Cardiac muscle cell (in vitro differentiated cells and primary cell): Measurements from ENCODE around the gene MAP2K7. TPM values are rescaled to one million over a fixed set of nuclear protein-coding genes. Genes with fewer than 3 reads are reported as not detected.

ENCODE experiments used
- DNase-seq, 2 donors: peaks; one replicate each; pipeline versions ENCODE4 v3.0.0 to v3.0.0-alpha.2; 2010 to 2017; ENCODE audit warnings: low read depth in 1 of 2, low spot score in 1 of 2
- H3K27ac ChIP-seq: fragments of 200-600 bp; sonication (generic); 2 replicates; pipeline ENCODE4 v1.5.1; 2016
- H3K27me3 ChIP-seq: fragments of 200-600 bp; sonication (generic); 2 replicates; pipeline ENCODE4 v1.6.0; 2016; ENCODE audit warnings: control low read depth
- H3K36me3 ChIP-seq: fragments of 200-600 bp; sonication (generic); 2 replicates; pipeline ENCODE4 v1.5.1; 2016; ENCODE audit warnings: control low read depth
- H3K4me1 ChIP-seq: fragments of 200-600 bp; sonication (generic); 2 replicates; pipeline ENCODE4 v1.8.1; 2017; ENCODE audit warnings: low read depth, mild to moderate bottlenecking, mixed run types
- H3K4me3 ChIP-seq: fragments of 200-600 bp; sonication (generic); 2 replicates; pipeline ENCODE4 v1.5.1; 2016; ENCODE audit warnings: mild to moderate bottlenecking
- H3K9me3 ChIP-seq: fragments of 200-600 bp; sonication (generic); 2 replicates; pipeline ENCODE4 v1.5.1; 2017; ENCODE audit warnings: low read depth, mild to moderate bottlenecking, control low read depth
- polyA plus RNA-seq: library from polyadenylated mRNA; unstranded; fragments of >200 nt; fragmentation: Nextera tagmentation; extraction: Ambion mirVana; gene quantifications from 2 replicates; pipeline ENCODE4 v1.2.1, GENCODE V29; 2016
- total RNA-seq: library from RNA; depleted of rRNA; stranded (reverse); fragments of >200 nt; gene quantifications from 2 replicates; pipeline ENCODE4 v1.2.3, GENCODE V29; 2016
- TF ChIP-seq, protein P1 (sequence below): IDR thresholded peaks from 2 replicates; pipeline ENCODE4 v1.5.1; 2012; ENCODE audit warnings: low read depth, mild to moderate bottlenecking, low read length

Gene MAP2K7
- total and polyA plus RNA-seq, 2 experiments from 2014 or later, result 12.4 to 24.1 TPM

DNA sequence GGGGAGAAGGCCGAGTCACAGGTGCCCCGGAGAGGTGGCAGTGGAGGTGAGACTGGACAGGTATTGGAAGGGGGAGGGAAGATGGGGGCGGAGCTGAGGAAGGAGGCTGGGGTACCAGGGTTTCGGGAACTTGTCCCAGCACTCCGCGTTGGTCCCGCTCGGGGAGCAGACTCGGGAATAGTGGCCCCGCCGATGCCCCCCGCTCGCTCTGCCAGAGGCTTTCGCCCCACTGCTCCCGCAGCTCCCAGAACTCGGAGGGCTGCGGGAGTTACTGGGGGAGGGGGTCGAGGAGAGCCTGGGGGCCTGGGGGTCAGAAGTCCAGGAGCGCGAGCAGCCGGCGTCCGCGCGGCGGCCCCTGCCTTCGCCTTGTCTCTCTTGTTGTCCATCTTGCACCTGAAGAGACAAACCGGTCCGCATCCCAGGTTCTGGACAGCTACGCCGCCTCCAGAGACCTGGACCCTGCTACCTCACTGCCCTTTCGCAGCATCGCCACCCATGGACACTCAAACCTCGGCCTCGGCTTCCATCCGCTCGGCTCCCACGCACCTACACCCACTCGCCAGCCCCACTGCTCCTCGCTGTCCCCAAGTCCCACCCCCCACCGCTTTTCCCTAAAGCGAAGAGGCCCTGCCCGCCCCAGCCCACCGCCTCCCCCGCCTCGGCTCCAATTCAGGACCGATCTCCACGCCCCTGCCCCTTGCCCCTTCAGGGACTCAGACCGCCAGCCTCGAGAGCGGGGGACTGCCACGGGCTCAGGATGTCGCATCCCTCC, 30.2 kb upstream of the MAP2K7 start:
- Histone ChIP-seq H3K27me3 (peaks cover 17% of the 10 kb centered on the region), H3K4me3 (peak overlapping the region; percentile 49), H3K4me1 (peaks cover 4% of the 10 kb centered on the region), H3K27ac (no peak overlapping the region), H3K36me3 (no peaks in the 10 kb centered on the region), H3K9me3 (no peaks in the 10 kb centered on the region)
- TF ChIP-seq, protein P1, sequence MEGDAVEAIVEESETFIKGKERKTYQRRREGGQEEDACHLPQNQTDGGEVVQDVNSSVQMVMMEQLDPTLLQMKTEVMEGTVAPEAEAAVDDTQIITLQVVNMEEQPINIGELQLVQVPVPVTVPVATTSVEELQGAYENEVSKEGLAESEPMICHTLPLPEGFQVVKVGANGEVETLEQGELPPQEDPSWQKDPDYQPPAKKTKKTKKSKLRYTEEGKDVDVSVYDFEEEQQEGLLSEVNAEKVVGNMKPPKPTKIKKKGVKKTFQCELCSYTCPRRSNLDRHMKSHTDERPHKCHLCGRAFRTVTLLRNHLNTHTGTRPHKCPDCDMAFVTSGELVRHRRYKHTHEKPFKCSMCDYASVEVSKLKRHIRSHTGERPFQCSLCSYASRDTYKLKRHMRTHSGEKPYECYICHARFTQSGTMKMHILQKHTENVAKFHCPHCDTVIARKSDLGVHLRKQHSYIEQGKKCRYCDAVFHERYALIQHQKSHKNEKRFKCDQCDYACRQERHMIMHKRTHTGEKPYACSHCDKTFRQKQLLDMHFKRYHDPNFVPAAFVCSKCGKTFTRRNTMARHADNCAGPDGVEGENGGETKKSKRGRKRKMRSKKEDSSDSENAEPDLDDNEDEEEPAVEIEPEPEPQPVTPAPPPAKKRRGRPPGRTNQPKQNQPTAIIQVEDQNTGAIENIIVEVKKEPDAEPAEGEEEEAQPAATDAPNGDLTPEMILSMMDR, result no peak
- DNase-seq, result peak in 1 of 2 donors; percentile 45

DNA sequence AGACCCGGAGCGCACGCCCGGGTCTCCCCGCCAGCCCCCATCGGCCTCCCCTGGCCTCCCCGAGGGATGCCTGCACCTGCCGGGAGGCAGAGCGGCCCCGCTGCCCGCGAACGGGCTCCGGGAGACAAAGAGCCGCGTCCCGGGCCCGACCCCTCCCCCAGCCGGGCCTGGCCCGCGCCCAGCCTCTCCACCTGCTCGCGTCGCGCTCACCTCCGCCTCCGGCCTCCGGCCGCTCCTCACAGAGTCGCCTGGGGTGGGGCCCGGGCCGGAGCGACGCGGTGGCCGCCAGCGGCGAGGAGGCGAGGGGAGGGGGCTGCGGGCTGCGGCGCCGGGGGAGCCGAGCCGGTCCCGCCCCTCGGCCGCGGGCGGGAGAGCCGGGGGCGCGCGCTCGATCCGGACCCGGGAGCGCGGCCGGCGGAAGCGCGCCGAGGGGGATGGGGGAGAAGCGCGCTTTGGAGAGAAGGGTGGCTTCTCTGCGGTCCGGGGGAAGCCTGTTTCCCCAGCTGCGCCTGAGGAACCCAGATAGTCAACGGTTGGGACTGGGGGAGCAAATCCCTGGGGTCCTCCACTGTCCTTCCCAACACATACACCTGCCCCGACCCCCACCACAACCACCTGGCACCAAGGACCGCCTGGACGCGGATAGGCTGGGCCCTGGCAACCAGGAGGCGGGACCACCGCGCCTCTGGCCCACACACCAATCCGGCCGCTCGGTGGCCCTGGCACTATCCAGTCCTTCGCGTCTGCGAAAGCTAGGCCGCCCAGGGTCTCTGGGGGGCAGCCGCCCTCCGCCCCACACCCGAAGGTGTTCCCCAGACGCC, 29.4 kb upstream of the MAP2K7 start, which contains the start of gene PRR36:
Gene PRR36, minus strand, starts transcription at position 315 of the 821 bp plus-strand sequence. CDS start 701 bp downstream, outside the sequence.
- Histone ChIP-seq H3K4me1 (peaks cover 3% of the 10 kb centered on the region), H3K4me3 (peak within 1 kb of the TSS; percentile 49), H3K36me3 (no peaks in the 10 kb centered on the region), H3K9me3 (no peaks in the 10 kb centered on the region), H3K27ac (no peak within 1 kb of the TSS), H3K27me3 (peaks cover 17% of the 10 kb centered on the region)
- TF ChIP-seq, protein P1, result no peak
- peak in 1 of 2 donors; percentile 90 for DNase-seq

DNA sequence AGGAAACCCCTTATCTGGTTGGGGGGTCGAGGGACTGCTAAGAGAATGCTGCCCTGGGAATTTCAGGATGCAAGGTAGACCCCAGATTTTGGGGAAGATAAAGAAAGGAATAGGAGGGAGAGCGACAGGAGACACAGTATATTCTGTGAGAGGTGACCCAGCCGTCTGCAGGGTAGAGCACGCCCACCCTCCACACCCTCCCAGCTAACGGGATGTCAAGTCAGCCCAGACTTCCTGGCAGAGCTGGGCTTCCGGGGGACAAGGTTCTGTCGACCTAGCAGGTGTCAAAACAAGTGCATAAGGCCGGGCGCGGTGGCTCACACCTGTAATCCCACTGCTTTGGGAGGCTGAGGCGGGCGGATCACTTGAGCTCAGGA, 28.8 kb upstream of the MAP2K7 start:
- peaks cover 17% of the 10 kb centered on the region for H3K27me3 ChIP-seq
- no peaks in the 10 kb centered on the region for H3K36me3 ChIP-seq
- H3K4me1 ChIP-seq, result peaks cover 3% of the 10 kb centered on the region
- DNase-seq, result no peak
- no peak overlapping the region for H3K27ac ChIP-seq
- TF ChIP-seq, protein P1, result no peak
- no peaks in the 10 kb centered on the region for H3K9me3 ChIP-seq
- H3K4me3 ChIP-seq, result peak overlapping the region; percentile 49

DNA sequence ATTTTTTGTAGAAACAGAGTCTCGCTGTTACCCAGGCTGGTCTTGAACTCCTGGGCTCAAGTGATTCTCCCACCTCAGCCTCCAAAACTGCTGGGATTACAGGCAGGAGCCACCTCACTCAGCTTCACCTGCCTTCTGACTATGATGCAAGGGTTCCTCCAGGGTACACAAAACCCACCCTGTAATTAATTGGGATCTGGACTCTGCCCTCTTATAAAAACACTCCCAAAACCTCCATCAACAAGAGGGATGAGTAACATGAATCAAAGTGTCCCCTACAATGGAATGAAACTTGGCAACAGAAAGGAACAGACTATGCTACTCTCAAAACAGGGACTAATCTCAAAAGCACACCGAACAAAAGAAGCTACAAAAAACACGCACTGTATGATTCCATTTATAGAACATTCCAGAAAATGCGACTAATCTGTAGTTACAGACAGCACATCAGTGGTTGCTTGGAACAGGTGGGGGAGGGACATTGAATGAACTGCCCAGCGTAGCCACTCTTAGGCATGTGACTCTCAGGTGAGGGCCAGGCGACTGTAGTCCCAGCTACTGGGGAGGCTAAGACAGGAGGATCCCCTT, 26.3 kb upstream of the MAP2K7 start:
- Histone ChIP-seq H3K27ac (no peak overlapping the region), H3K36me3 (no peaks in the 10 kb centered on the region), H3K4me1 (no peaks in the 10 kb centered on the region), H3K27me3 (peaks cover 17% of the 10 kb centered on the region), H3K4me3 (no peak overlapping the region), H3K9me3 (no peaks in the 10 kb centered on the region)
- DNase-seq, result no peak
- TF ChIP-seq, protein P1, result no peak

DNA sequence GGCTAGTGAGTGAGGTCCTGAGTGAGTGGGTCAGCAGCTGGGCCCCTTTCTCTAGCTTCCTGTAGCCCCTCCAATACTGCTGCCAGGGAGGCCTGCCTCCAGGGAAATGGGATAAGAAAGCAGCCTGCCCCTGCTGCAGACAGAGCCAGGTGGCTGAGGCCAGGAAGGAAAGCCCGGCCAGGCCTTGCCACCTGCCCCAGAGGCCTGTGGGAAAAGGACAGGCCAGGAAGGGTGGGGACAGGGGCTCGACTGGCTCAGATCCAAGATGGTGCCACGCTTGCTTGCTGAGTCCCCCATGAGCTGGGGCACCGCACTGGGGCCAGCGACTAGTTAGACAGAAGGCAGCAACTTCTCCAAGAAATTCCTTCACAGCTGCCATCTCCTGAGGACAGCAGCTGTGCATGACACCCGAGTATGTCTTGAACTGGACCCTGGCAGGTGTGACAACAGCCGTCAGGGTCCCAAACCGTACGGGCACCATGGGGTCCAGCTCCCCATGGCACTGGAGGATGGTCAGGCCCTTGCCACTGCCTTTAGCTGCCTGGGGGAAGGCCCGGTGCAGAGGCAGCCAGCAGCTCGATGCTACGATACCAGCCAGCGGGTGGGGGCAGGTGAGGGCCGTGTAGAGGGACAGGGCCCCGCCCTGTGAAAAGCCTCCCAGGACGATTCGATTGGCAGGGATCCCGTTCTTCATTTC, 24.4 kb upstream of the MAP2K7 start:
- no peaks in the 10 kb centered on the region for H3K9me3 ChIP-seq
- no peaks in the 10 kb centered on the region for H3K4me1 ChIP-seq
- no peaks in the 10 kb centered on the region for H3K36me3 ChIP-seq
- TF ChIP-seq, protein P1, result no peak
- no peak overlapping the region for H3K4me3 ChIP-seq
- H3K27ac ChIP-seq, result no peak overlapping the region
- H3K27me3 ChIP-seq, result peaks cover 7% of the 10 kb centered on the region
- no peak for DNase-seq
